ENCODE data around the gene MRPS25.
"Not testable (repeated sequence)": the region's sequence is repeated elsewhere in the genome, so short reads cannot be mapped to it uniquely, and the experiment has no call there.

Gene MRPS25

GRCh38 chr3:15043408-15044171 is 21.5 kb downstream of the MRPS25 start:
- no peak for DNase-seq (ENCODE audit: low read depth, low spot score)

- no peak for DNase-seq (ENCODE audit: low read depth, low spot score)
These were observed 22.2 kb downstream of the MRPS25 start for GRCh38 chr3:15042936-15043335.

DNA sequence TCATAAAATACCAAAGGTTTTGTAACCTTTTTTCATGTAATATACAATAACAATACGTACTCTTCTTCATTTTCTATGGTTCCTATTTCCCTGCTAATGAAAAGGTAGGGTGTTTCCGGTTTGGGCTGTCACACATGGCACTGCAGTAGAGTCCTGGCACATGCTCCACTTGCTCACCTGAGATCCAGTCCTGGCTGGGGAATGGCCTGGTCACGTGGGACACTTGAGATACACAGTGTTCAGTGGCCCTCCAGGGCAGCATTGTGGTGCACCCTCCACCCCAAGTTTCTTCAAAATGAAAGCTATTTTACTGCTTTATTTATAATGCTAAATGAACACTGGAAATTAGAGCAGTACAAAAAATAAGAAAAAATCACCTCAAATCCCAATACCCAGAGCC is 23.2 kb downstream of the MRPS25 start:
- DNase-seq (ENCODE audit: low read depth, low spot score) = no peak

DNA sequence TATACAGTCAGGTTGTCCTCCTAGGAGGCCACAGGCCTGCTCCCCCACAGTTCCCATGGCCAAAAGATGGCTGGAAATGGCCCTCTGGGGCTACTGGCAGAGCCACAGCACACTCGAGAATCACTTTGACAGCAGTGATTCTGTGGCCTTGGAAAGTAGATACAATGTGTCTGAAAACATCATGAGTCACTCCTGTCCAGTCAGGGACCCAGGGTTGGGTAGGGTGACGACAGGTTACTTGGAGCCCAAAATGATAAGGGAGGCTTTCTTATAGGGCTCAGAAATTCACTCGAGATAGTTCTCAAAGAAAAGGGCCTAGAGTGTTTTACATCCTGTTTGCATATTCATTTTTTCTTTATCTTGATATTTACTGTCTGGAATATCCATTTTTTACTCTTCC is 24.3 kb downstream of the MRPS25 start:
- no peak for DNase-seq (ENCODE audit: low read depth, low spot score)

DNA sequence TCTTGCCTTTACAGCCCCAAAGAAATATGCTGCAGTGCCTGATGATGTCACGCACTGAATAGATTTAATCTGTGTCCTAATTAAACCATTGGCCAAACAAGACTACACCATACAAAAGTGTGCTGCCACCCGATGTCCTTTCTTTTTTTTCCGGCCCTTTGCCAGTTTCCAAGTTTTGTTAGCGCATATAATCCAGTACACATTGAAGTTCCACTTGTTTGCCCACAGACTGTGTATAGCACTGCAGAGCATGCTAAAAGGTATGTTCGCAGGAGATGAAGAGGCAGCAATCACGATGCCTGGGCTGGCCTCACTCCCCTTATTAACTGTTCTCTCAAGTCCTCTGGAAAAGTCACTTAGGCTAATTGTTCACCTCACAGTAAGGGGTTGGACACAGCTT is 26.8 kb downstream of the MRPS25 start:
- DNase-seq (ENCODE audit: low read depth, low spot score) = no peak

DNA sequence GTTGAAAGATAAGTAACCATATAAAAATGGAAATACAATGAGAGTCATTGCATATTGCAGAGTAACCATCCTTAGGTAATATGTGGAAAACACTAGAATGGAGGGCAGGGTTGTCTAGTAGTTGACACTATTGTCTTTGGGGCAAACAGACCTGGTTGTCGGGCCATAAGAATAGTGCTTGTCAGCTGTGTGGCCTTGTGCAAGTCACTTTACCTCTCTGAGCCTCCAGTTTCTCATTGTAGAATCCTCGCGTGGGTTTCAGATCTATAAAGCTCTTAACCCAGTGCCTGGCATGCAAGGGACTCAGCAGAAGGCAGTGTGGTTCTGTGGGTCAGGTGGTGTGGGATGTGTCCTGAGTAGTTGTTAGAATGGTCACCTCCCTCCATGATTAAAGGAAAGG is 32.0 kb downstream of the MRPS25 start:
- no peak for DNase-seq (ENCODE audit: low read depth, low spot score)

DNA sequence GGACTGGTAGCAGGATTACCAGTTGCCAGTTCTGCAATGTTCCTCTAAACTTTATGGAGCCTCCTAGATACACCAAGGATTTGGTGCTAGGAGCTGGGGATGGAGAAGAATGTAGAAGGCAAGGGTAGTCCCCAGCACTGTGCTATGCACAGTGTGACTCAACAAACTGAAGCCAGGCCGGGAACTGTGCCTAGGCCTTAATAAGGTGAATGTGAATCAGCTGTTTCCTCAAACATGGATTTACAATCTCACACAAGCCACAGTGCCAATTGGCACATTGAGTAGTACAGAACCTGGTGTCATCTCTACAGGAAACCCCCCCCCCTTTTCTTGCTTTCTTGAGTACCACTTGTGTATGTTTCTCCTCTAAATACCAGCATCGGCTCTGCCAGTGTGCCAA is 32.5 kb downstream of the MRPS25 start:
- no peak for DNase-seq (ENCODE audit: low read depth, low spot score)

GRCh38 chr3:15029625-15030024 is 35.5 kb downstream of the MRPS25 start:
- DNase-seq (ENCODE audit: low read depth, low spot score) = no peak

DNA sequence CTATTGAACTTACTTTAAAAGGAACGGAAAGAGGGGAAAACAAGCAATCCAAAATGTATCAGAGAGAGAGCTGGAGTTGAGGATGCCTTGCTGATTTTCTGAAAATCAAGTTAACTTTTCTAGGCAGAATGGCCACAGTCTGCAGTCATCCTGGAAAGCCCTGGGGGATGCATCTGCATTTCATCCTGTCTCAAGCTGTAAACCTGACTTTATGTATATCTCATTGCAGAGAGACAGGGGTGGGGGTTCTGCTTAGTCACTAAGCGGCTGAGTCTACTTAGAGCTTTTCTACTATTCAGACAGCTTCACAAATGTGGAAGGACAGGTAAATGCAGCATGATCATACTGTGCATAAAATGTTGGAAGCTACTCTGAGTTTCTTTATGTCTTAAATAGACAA is 41.4 kb downstream of the MRPS25 start:
- DNase-seq (ENCODE audit: low read depth, low spot score) = no peak

DNA sequence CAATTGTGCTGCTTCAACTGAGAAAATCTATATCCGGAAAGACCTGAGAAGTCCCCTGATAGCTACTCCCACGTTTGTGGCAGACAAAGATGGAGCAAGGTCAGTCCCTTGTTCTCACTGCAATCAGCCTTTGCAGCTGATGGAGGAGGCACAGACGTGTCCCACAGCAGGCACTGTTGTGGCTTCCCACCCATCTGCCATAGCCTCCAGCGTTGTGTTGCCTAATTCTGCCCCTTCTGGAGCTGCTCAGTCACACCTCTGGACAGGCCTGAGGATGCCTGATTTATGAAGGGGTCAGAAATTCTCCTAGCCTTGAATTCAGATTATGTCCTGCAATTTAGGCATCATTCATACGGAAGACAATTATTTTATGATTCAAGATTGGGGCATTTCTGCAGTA is 41.9 kb downstream of the MRPS25 start:
- DNase-seq (ENCODE audit: low read depth, low spot score) = no peak

DNA sequence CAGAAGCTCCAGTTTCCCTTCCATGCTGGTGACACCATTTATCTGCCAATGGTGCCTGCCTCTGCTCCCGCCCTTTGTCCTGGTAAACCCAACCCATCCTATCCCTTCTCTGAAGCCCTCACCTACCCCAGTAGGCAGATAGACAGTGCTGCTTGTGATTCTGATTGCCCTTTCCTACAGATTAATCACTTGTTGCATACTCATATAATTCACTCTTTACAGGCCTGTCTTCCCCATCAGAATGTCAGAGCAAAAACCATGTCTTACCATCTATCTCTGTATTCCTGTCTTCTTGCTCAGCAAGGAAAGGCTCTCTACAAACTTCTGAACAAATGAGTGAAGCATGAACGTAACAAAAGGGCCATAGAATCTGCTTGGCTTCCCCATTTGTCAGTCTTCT is 47.9 kb downstream of the MRPS25 start:
- no peak for DNase-seq (ENCODE audit: low read depth, low spot score)

- no peak for DNase-seq (ENCODE audit: low read depth, low spot score)
These were observed 49.7 kb downstream of the MRPS25 start for GRCh38 chr3:15015456-15015855.

- DNase-seq (ENCODE audit: low read depth, low spot score) = no peak
These were observed 50.3 kb downstream of the MRPS25 start for GRCh38 chr3:15014606-15015328.

- no peak for DNase-seq (ENCODE audit: low read depth, low spot score)
These were observed 53.9 kb downstream of the MRPS25 start for GRCh38 chr3:15011174-15011573.

DNA sequence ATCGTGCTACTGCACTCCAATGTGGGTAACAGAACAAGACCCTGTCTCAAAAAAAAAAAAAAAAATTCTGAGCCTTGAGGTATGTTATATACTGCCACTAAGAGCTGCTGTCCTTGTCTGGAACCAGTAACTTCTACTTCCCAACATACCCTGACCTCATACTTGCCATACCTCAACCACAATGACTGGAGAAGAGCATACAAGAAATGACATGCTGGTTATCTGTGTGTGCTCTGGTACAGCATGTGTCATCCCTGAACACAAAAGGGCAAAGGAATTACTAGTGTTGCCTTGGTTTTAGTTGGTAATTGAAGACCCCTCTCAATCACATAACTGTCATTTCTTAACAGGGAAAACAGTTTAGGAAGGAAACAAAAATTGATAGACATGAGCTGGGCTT is 54.5 kb downstream of the MRPS25 start:
- no peak for DNase-seq (ENCODE audit: low read depth, low spot score)

DNA sequence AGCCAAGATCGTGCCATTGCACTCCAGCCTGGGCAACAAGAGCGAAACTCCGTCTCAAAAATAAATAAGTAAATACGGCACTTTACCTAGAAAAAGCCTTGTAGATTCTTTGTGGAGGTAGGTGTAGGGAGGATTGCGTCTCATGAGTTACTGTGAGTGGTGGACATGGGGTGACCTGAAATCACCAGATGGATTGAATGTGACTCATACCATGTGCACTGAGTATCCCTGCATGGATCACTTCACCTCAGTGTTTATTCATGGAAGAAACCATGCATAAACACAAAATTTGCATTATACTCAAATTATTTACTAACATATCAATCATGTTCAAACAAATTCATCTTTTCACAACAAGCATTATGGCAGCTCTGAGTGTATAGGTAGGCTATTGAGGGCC is 55.9 kb downstream of the MRPS25 start:
- no peak for DNase-seq (ENCODE audit: low read depth, low spot score)

- no peak for DNase-seq (ENCODE audit: low read depth, low spot score)
These were observed 57.4 kb downstream of the MRPS25 start for GRCh38 chr3:15007681-15008141.

DNA sequence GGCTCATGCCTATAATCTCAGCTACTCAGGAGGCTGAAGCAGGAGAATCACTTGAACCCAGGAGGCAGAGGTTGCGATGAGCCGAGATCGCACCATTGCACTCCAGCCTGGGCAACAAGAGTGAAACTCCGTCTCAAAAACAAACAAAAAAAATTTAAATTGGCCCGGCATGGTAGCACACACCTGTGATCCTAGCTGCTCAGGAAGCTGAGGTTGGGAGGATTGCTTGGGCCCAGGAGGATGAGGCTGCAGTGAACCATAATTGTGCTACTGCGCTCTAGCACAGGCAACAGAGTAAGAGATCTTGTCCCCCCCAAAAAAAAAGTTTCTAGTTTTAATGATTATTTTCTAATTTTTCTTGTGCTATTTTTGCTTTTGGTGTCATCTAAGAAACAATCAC is 65.9 kb downstream of the MRPS25 start:
- not testable (repeated sequence) for DNase-seq (ENCODE audit: low read depth, low spot score)

All from ELF-1 (cell line).